Inferior parietal cortex (tissue), 1 donor: ENCODE measurements around the gene RAPGEF5.

Experiments
- DNase-seq: peaks from one replicate; pipeline ENCODE4 v3.0.0-alpha.2; 2016; ENCODE audit errors: extremely low spot score

The RAPGEF5 gene

DNA sequence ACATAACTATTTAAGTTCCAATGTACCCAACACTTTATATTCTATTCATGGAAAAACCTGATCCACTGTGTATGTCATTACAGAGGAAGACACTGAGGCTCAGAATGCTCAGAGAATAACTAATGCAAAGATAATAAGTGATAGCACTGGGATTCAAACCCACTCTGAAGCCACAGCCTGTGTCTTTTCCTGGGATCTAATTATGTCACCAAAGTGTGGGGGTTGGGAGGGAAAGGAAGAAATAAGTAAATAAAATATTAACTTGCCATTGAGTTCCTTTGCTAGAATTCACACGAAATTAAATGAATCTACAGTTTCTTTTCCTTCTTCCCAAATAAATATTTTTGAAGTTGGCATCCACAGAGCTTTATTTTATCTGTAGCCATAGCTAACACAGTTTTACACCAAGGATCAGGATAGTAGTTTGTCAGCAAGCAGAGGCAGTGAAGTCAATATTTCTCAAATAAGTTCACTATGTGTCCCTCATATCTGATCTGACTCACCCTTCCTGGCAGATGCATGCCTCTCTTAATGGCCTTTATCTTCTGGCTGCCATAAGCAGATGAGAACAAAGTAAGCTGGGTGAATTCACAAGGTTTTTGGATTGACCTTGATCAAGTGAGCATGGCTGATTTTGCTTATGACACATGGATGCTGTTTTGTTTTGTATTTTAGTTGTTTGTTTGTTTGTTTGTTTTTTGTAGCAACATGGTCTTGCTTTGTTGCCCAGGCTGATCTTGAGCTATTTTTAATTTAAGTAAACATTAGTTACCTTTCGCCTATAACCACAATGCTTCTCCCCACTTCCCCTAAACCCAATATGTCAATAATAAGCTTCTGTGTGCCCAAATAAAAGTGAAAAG lies 6.3 kb downstream of the RAPGEF5 start:
- no peak for DNase-seq

- no peak for DNase-seq
These were observed 8.6 kb downstream of the RAPGEF5 start for GRCh38 chr7:22348379-22348778.

- no peak for DNase-seq
These were observed 10.4 kb downstream of the RAPGEF5 start for GRCh38 chr7:22346383-22347107.

DNA sequence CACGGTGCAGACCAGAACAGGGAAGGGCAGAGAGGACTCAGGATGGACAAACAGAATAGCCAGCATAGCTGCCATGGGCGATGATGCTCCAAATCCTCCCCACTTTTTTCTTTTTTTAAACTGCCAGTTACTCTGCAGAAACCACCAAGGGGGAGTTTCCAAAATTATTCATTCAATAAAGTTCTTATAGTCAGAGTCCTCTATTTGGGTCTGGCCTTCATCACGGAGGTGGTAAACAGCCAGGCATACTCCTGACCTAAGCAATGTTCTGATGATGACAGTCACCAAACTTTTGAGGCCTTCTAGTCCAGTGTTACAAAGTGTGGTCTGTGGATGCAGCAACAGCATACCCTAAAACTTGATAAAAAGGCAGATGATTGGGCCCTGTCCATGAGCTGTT lies 12.3 kb downstream of the RAPGEF5 start:
- DNase-seq: no peak

- DNase-seq: no peak
These were observed 13.3 kb downstream of the RAPGEF5 start for GRCh38 chr7:22343612-22344011.

DNA sequence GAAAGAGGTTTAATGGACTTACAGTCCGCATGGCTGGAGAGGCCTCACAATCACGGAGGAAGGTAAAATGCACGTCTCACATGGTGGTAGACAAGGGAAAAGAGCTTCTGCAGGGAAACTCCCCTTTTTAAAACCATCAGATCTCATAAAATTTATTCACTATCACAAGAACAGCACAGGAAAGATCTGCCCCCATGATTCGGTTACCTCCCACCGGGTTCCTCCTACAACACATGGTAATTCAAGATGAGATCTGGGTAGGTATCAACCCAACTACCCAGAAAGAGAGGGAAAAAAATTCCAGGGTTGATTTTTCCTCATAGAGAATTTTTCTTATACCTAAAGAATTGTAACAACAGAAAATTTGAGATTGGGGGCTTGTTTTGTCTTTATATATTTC lies 13.9 kb downstream of the RAPGEF5 start:
- DNase-seq: no peak

GRCh38 chr7:22339725-22340390 lies 17.1 kb downstream of the RAPGEF5 start:
- no peak for DNase-seq

GRCh38 chr7:22338877-22339276 lies 18.1 kb downstream of the RAPGEF5 start:
- DNase-seq: no peak

DNA sequence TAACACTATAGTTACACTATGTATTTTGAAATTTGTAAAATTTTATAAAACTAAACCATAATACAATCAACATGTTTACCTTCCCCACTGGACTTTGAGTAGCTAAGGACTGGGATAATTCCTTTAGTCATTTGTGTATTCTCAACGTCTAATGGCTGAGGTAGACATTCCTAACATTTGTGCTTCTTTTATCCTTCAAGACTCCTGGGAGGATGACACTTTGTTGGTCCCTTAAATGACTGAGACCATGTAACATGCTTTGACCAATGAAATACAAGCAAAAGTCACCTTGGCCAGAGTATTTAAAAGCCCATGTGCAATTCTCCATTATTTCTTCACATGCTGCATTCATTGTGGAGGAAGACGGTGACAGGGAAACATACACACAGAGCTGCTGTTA lies 18.5 kb downstream of the RAPGEF5 start:
- DNase-seq: no peak

- no peak for DNase-seq
These were observed 23.2 kb downstream of the RAPGEF5 start for GRCh38 chr7:22333680-22334141.

DNA sequence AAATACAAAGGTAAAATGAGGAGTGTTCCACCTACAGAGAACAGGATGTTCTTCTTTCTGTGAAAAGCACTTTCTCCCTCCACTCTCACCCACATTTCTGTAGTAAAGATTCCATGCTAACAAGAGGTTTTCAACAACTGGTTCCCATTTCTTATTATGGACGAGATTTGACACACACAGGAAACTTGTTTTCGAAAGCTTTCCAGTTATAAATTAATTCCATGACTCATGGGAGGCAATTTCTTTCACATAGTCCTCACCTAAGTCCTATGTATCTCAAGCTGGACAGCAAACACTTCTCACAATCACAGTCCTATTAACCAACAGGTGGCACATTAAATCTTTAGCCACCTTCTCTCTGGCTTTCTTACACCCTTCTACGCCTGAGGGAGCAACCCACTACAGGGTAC lies 24.5 kb downstream of the RAPGEF5 start:
- no peak for DNase-seq

GRCh38 chr7:22331704-22332103 lies 25.2 kb downstream of the RAPGEF5 start:
- no peak for DNase-seq

- no peak for DNase-seq
These were observed 26.1 kb downstream of the RAPGEF5 start for GRCh38 chr7:22330903-22331302.

DNA sequence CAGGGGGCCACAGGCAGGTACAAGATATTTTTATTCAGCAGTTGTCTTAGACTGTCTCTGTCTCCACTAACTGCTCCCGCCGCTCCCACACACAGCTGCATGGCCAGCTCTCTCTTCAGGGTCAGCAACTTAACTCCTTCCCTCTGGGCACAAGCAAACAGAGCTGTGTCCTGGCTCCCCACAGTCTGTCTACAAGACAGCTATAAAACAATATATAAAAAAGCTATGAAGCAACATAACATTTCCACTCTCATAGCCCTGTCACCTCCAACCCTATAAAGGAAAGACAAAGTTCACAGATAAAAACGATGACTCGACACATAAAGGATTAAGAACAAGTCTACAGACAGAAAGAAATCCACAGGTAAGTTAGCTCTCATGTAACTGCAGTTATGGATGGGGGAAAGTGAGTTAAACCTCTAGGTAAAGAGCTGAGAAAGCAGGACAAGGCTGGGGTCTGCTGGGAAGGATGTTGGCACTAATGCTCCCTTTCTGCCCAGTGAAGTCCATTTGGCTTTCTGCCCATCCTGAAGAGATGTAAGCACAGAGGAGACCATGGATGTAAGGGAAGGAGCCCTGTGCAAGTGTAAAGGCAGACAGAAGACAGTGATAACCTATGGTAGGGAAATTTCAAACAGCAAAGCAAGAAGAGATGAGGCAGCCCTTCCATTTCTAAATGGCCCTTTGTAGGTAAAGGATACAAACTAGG lies 27.0 kb downstream of the RAPGEF5 start:
- DNase-seq: no peak

- DNase-seq: no peak
These were observed 30.8 kb downstream of the RAPGEF5 start for GRCh38 chr7:22326181-22326580.

- no peak for DNase-seq
These were observed 31.3 kb downstream of the RAPGEF5 start for GRCh38 chr7:22325671-22326070.

- no peak for DNase-seq
These were observed 33.2 kb downstream of the RAPGEF5 start for GRCh38 chr7:22323714-22324113.

GRCh38 chr7:22320416-22320815 lies 36.5 kb downstream of the RAPGEF5 start:
- DNase-seq: no peak

GRCh38 chr7:22319424-22320403 lies 37.2 kb downstream of the RAPGEF5 start:
- DNase-seq: no peak

DNA sequence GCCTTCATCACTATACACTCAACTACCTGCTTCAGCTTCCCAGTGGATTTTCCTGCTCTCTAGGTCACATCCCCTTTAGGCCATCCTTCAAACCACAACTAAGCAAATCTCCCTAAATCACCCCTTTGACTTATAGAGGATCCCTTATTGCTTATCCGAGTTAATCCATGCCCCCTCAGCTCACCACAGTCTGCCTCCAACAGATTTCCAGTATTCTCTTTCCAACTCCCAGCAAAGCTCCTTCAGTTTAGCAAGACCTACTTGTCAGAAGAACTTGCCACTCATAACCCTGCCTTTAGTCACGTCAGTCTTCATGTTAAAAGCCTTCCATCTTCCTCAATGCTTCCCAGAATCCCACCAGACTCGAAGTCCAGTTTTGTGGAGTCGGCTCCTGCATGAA lies 38.6 kb downstream of the RAPGEF5 start:
- no peak for DNase-seq

GRCh38 chr7:22317632-22318031 lies 39.3 kb downstream of the RAPGEF5 start:
- no peak for DNase-seq
